22Rv1 (cell line): ENCODE data around the gene PPM1G.

Experiments used
- H3K27ac ChIP-seq: fragments of 450-650 bp; 2 replicates; pipeline ENCODE4 v1.5.1; 2017
- ZFX ChIP-seq: fragments of 450-650 bp; IDR thresholded peaks from 2 replicates; pipeline ENCODE4 v1.6.1; 2017; ENCODE audit warnings: antibody characterized with exemption, borderline replicate concordance
- TF ChIP-seq, protein P1 (sequence below): fragments of 450-650 bp; IDR thresholded peaks from 2 replicates; pipeline ENCODE4 v1.5.1; 2017; ENCODE audit warnings: mild to moderate bottlenecking

PPM1G gene, protein sequence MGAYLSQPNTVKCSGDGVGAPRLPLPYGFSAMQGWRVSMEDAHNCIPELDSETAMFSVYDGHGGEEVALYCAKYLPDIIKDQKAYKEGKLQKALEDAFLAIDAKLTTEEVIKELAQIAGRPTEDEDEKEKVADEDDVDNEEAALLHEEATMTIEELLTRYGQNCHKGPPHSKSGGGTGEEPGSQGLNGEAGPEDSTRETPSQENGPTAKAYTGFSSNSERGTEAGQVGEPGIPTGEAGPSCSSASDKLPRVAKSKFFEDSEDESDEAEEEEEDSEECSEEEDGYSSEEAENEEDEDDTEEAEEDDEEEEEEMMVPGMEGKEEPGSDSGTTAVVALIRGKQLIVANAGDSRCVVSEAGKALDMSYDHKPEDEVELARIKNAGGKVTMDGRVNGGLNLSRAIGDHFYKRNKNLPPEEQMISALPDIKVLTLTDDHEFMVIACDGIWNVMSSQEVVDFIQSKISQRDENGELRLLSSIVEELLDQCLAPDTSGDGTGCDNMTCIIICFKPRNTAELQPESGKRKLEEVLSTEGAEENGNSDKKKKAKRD

DNA sequence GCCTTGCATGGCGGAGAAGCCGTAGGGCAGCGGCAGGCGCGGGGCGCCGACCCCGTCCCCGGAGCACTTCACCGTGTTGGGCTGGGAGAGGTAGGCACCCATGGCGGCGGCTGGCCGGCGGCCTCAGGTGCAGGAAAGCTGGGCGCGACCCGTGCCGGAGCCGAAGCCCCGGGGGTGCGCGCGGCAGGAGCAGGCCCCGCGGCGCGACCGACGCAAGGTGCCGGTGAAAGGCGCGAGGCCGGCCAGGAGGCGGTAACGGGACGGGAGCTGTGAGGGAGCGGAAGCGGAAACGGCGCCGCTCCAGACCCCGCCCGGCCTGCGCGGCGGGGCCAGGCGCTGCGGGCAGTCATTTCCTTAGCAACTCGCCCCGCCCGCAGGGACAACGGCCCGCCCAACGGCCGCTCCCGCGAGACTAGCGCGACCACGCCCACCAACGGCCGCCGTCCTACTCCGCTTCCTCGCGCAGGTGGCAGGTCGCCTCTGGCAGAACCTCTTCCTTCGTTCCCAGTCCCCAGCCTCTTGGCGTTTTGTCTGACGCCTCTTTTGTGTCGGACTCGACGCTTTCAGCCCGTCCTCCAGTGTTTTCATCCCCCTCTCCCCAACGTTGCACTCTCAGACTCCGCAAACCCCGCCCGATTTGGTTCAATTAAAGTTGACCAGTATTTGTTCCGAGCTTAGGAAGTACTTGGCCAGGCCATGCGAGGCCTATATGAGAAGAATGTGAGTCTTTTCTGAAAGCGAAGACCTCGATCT is at the start of gene PPM1G:
TSS of gene PPM1G (minus strand) at position 271 of the 753 bp plus-strand sequence. CDS start at position 102, 169 bp downstream.
- TF ChIP-seq ZFX: no peak
- TF ChIP-seq, protein P1, sequence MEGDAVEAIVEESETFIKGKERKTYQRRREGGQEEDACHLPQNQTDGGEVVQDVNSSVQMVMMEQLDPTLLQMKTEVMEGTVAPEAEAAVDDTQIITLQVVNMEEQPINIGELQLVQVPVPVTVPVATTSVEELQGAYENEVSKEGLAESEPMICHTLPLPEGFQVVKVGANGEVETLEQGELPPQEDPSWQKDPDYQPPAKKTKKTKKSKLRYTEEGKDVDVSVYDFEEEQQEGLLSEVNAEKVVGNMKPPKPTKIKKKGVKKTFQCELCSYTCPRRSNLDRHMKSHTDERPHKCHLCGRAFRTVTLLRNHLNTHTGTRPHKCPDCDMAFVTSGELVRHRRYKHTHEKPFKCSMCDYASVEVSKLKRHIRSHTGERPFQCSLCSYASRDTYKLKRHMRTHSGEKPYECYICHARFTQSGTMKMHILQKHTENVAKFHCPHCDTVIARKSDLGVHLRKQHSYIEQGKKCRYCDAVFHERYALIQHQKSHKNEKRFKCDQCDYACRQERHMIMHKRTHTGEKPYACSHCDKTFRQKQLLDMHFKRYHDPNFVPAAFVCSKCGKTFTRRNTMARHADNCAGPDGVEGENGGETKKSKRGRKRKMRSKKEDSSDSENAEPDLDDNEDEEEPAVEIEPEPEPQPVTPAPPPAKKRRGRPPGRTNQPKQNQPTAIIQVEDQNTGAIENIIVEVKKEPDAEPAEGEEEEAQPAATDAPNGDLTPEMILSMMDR: no peak
- peak within 1 kb of the TSS; percentile 89 for H3K27ac ChIP-seq

DNA sequence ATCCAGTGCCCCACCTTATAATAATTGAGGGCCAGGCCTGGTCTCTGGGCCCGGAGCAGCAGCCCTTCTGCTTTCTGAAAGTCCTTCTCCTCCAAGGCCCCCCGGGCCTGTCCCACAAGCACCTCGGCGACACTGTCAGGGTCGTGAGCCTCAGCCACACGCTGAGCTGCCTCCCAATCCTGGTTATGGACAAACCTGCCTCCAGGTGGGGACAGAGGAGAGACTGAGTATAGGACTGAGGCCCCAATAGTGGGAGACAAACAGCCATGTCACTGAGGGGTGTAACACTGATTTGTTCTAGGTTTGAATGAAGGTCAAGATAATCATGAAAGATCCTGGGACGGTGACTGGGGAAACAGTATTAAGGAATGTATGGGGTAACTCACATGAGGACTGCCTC is 44.6 kb upstream of the PPM1G start:
- H3K27ac ChIP-seq: no peak overlapping the region
- TF ChIP-seq, protein P1: no peak
- no peak for TF ChIP-seq ZFX

DNA sequence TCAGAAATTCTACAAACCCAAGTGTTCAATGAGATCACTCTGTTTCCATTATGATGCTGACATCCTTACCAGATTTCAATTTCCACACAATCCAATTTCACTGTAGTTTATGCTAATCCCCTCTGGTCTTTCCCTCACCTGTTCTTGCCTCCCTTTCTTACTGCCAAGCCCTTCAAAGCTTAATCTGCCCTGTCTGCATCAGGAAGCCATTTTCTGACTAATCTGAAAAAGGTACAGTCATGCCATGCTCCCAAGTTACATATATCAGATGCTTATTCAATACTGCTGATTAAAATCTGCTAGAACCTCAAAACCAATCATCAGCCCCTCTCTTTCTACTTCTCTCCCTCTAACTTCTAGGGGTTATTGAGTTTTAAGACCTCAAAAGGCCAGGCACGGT is 41.7 kb upstream of the PPM1G start:
- no peak overlapping the region for H3K27ac ChIP-seq
- TF ChIP-seq ZFX: no peak
- TF ChIP-seq, protein P1: no peak

DNA sequence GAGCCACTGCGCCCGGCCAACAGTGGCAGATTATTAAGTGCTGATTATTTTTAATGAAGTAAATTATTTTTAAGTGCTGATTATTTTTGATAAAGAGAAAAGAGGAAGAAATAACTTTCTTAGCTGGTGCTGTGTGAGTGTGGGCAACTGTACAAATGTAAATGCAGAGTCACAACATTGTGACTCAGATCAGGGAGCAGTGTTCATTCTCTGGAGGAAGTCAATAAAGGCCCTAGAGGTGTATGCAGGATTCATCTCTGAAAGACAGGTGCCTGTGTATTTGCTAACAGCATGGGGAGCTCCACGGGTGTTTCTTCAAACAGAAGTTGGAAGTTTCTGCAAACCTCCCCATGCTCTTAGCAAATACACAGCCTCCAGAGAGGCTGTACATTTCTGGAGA is 39.0 kb upstream of the PPM1G start:
- TF ChIP-seq, protein P1: no peak
- TF ChIP-seq ZFX: no peak
- H3K27ac ChIP-seq: no peak overlapping the region

DNA sequence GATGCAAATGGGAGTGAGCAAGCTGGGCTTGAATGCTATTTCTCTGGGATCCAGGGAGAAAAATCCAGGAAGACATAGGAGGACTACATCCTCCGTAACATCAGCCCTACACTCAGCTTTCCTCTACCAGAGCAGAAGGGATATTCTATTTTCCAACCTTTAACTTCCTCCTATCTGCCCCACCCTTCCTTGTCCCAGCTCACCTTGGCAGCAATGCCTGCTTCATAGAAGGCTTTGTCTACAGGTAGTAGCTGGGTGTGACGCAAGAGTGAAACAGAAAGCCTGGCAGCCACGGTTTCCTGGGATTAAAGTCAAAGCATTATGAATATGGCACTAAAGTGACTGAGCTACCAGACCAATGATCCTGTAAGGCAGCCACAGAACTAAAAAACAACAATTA is 36.7 kb upstream of the PPM1G start:
- TF ChIP-seq, protein P1: no peak
- no peak for TF ChIP-seq ZFX
- peak overlapping the region; percentile 40 for H3K27ac ChIP-seq

DNA sequence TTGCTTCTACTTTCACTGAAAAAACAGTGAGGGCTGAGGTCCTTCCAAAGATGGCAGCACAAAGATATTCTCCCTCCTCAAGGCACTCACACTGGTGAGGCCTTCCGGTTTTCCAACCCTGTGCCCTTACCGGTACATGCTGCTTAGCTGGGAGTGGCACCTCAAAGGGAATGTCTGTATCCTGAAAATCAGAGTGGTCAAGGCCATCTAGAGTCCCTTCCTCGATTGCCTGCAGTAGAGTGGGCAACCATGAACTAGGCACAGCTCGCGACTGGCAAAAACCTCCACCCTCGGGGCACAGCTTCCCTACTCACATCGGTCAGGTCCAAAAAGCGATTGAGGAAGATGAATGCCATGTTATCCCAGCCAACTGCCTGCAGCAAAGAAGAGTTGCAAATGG is 36.2 kb upstream of the PPM1G start:
- TF ChIP-seq, protein P1: no peak
- TF ChIP-seq ZFX: no peak
- peak overlapping the region; percentile 40 for H3K27ac ChIP-seq
